GM15510 (cell line): ENCODE data around the gene BRMS1.

ENCODE experiments used
- POLR2A ChIP-seq: IDR thresholded peaks from 3 replicates; pipeline ENCODE4 v1.6.1; 2011; ENCODE audit warnings: borderline replicate concordance; ENCODE audit not compliant: insufficient read length; ENCODE audit errors: extremely low read depth

Gene BRMS1

DNA sequence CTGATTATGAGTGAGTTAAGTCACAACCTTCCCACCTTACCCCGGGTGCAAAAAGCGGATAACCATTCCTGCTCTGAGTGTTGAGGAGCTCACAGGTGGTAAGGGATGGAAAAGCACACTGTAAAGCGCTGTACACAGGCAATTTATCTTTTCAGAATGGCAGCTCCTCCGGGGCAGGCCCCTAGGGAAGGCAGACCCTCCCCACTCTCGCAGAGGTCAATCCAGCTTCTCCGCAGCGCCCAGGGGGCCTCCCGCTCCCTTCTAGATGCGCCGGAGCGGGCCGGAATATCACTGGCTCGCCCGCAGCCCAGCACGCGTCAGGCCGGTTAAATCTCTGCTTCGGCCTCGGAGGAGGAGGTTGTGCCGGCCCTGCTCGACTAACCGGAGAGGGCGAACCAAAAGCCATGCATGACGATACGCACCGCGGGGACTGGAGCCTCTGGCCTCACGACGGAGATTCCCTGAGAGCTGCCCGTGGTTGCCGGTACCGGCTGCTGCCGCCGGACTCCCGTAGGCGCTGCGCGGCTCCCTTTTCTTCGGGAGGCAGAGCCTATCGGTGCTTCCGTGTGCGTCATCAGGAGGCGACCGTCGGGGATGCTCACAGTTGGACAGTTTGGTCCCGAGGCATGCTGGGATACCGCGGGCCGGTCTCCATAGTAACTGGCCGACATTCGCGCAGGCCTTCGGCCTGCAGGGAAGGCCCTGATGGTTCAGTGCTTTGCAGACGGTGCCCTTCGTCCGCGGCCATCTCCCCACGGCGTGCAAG, at the start of gene BRMS1:
Gene BRMS1 (minus strand): TSS at position 555 of the 766 bp plus-strand sequence. CDS start 2,870 bp downstream, outside the sequence.
- peak; percentile 95 for TF ChIP-seq POLR2A

GRCh38 chr11:66393954-66394353, 49.0 kb upstream of the BRMS1 start:
- no peak for TF ChIP-seq POLR2A

DNA sequence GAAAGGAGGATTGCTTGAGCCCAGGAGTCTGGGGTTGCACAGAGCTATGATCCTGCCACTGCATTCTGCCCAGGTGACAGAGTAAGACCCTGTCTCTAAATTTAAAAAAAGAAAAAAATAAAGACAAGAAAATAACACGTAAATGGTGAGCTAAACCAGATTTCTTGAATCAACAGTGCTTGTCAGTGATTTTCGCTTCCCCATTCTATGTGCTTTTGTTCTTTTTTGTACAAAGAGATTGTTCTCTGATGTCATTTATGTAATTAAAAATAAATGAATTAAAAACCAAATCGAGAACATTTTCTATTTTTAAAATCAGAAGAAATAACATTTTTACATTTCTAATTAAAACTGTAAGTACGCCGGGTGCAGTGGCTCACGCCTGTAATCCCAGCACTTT, 46.4 kb upstream of the BRMS1 start:
- TF ChIP-seq POLR2A = no peak

DNA sequence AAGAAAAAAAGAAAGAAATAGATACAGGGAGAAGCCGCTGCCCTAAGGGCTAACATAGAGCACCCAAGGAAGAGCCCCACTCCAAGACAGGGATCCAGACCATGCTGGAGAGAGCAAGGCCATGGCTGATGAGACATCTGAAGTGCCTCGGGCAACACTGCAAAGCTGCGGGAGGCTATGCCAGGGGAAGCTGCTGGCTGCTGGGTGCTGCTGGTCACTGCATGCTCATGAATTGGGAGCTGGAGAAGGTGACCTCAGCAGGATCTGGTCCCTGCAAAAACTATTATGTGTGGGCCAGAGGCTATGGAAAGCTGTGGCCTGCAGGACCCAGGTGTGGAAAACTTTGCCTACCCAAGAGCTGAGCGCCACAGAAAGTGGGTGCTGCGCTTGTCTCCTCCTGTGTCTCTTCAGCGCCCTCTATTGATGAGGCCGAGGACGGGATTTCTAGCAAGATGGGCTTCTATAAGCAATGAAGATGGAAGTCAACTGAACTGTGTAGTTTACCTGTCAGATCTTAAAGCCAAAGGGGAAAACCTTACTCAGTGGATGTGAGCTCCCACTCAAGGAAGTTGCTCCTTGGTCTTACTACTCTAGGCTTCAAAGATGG, 44.0 kb upstream of the BRMS1 start:
- TF ChIP-seq POLR2A = no peak

GRCh38 chr11:66386171-66387069, 41.5 kb upstream of the BRMS1 start:
- TF ChIP-seq POLR2A = no peak

DNA sequence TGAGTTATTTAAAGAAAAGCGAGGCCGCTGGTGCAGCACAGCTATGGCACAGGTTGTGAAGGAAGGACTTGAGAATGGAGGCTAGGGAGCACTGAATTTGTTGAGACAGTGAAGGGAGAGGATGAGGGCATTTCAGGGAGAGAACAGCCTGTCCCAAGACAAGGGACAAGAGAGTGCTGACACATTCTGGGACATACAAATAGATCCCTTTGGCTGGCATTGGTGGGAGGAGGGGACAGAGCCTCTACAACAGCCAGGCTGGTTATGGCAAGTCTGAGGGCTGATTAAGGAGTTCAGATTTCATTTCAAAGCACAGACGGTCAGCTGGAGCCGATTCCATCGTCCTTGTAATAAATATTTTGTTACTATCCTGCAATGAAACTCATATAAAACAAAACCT, 28.4 kb upstream of the BRMS1 start:
- no peak for TF ChIP-seq POLR2A

- peak; percentile 40 for TF ChIP-seq POLR2A
Observed at GRCh38 chr11:66371627-66372415, 26.9 kb upstream of the BRMS1 start, which contains the start of gene SLC29A2. SLC29A2 (minus strand) TSS chr11:66371760; CDS start chr11:66371591, 169 bp downstream.

- TF ChIP-seq POLR2A = no peak
Observed at GRCh38 chr11:66369073-66369894, 24.4 kb upstream of the BRMS1 start.

GRCh38 chr11:66368484-66368883, 23.6 kb upstream of the BRMS1 start:
- no peak for TF ChIP-seq POLR2A

DNA sequence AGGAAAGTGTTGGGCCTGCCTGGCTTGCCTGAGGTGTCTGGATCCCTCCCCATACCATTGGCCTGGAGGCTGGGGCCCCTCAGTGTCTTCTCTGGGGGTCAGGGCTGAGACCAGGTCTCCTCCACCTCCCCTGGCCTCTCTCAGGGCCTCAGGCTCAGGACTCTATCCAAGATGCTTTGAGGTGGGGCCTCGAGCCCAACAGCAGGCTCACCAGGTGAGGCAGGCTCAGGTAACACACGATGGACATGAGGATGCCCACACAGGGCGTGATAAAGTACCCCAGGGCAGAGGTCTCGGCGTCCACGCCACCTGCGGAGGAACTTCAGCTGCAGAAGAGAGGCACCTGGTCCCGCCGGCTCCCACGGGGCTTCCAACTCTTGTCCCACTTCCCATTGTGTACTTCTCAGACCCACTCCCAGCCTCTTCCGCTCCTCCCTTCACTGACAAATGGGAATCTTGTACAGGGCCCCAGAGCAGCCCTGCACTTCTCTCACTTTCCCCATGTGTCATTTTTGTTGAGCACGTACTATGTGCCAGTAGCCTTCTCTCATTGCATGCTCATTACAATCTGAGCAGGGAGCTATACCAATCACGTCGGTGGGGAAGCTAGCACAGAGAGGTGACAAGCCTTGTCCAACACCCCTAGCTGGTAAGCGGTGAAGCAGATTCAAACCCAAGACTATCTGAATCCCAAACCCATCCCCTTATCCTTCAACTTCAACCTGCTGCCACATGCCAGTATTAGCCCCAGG, 22.8 kb upstream of the BRMS1 start:
- no peak for TF ChIP-seq POLR2A

DNA sequence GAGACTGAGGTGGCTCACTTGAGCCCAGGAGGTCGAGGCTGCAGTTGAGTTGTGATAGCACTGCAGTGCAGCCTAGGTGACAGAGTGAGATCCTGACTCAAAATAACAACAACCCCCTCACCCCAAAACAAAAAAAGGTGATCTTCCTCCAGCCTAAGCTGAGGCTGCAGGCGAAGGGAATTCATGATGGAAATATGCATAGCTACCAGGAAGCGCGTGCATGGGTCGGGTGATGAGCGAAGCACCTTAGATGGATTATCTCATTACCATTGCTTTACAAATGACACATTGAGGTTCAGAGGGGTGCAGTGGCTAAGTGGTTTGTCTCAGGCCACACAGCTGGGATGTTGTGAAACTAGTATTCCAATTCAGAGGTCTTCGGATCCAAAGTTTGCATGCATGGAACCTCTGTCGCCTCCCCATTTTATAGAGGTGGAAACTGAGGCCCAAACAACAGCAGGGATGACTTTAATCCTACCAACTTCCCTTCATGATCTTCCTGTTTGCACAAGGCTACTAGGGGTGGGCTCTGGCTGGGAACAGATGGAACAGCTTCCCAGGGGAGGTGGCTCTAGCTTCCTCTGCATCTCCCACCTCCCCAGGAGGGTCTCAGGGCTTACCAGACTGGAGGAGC, 22.1 kb upstream of the BRMS1 start:
- no peak for TF ChIP-seq POLR2A
